ENCODE measurements around the gene TMEM25. TPM values are rescaled to one million over a fixed set of nuclear protein-coding genes. Genes with fewer than 3 reads are reported as not detected.
"Not testable (repeated sequence)": the region's sequence is repeated elsewhere in the genome, so short reads cannot be mapped to it uniquely, and the experiment has no call there.

TMEM25 gene
- total RNA-seq, 4 donors from 2014 or later, result 26.5 to 58.2 (median 52.0) TPM

GRCh38 chr11:118560806-118561205 lies 29.8 kb downstream of the TMEM25 start:
- no peak for DNase-seq
- 90 to 95% methylated on average over 4 of the region's 4 CpGs for WGBS, 2 donors
- Histone ChIP-seq H3K27me3 (no peaks in the 10 kb centered on the region), H3K4me1 (peaks cover 0 to 6% of the 10 kb centered on the region in 2 donors), H3K4me3 (replicated peaks in 1 of 3) (no peak overlapping the region), H3K9me3 (no peaks in the 10 kb centered on the region), H3K36me3 (peaks cover 4 to 12% of the 10 kb centered on the region in 2 donors), H3K27ac (no peak overlapping the region)
- no peak for TF ChIP-seq CTCF (IDR thresholded peaks at IDR 0.05)
- TF ChIP-seq POLR2A (IDR thresholded peaks at IDR 0.05), result no peak
- intact Hi-C loops (cut with DNase I), result no loop called here

- TF ChIP-seq CTCF (IDR thresholded peaks at IDR 0.05), result no peak
- TF ChIP-seq POLR2A (IDR thresholded peaks at IDR 0.05), result no peak
- Histone ChIP-seq H3K27ac (peak overlapping the region in 1 of 3 donors; percentile 48), H3K27me3 (no peaks in the 10 kb centered on the region), H3K9me3 (no peaks in the 10 kb centered on the region), H3K4me1 (peaks cover 0 to 6% of the 10 kb centered on the region in 2 donors), H3K4me3 (replicated peaks in 1 of 3) (peak overlapping the region in 1 of 3 donors; percentile 44), H3K36me3 (no peaks in the 10 kb centered on the region)
- 40 to 63% methylated on average over 3 to 5 of the region's 5 CpGs for WGBS, 2 donors
- intact Hi-C loops (cut with DNase I), result no loop called here
- peak in 1 of 2 donors; percentile 7 for DNase-seq
Measured at GRCh38 chr11:118565051-118565450, 34.1 kb downstream of the TMEM25 start.

- 87 to 88% methylated on average over 2 of the region's 2 CpGs for WGBS, 2 donors
- peaks cover under 1 to 24% of the 10 kb centered on the region in 2 donors for H3K4me1 ChIP-seq
- H3K9me3 ChIP-seq, result no peaks in the 10 kb centered on the region
- H3K36me3 ChIP-seq, result no peaks in the 10 kb centered on the region
- H3K4me3 ChIP-seq (replicated peaks in 1 of 3), result no peak overlapping the region
- H3K27me3 ChIP-seq, result no peaks in the 10 kb centered on the region
- no peak for TF ChIP-seq POLR2A (IDR thresholded peaks at IDR 0.05)
- TF ChIP-seq CTCF (IDR thresholded peaks at IDR 0.05), result no peak
- DNase-seq, result no peak
- no peak overlapping the region for H3K27ac ChIP-seq
- intact Hi-C loops (cut with DNase I), result no loop called here
Measured at GRCh38 chr11:118569670-118570069, 38.7 kb downstream of the TMEM25 start.

GRCh38 chr11:118570787-118571186 lies 39.8 kb downstream of the TMEM25 start:
- WGBS, 2 donors, result 98 to 100% methylated on average over 1 of the region's 1 CpG
- Histone ChIP-seq H3K4me3 (replicated peaks in 1 of 3) (no peak overlapping the region), H3K36me3 (no peaks in the 10 kb centered on the region), H3K9me3 (no peaks in the 10 kb centered on the region), H3K27me3 (no peaks in the 10 kb centered on the region), H3K4me1 (peaks cover 9 to 28% of the 10 kb centered on the region in 2 donors), H3K27ac (no peak overlapping the region)
- no peak for DNase-seq
- intact Hi-C loops (cut with DNase I), result no loop called here
- TF ChIP-seq CTCF (IDR thresholded peaks at IDR 0.05) (no peak), POLR2A (IDR thresholded peaks at IDR 0.05) (no peak)

- H3K27me3 ChIP-seq; intact Hi-C loops (cut with DNase I); H3K9me3 ChIP-seq; H3K36me3 ChIP-seq: not testable (repeated sequence)
- DNase-seq, result peak; percentile 24 to 43
- Histone ChIP-seq H3K27ac (peak overlapping the region; percentile 93 to 99 (median 98)), H3K4me1 (peaks cover 18 to 33% of the 10 kb centered on the region in 2 donors), H3K4me3 (replicated peaks in 1 of 3) (peak overlapping the region in 2 of 3 donors; percentile 60 to 98)
- 8 to 11% methylated on average over 15 of the region's 15 CpGs for WGBS, 2 donors
Measured at GRCh38 chr11:118571701-118572060, 40.7 kb downstream of the TMEM25 start.

Data from thyroid gland (tissue), 4 donors.